Measurements from ENCODE around the gene PRR12.

PRR12 gene

DNA sequence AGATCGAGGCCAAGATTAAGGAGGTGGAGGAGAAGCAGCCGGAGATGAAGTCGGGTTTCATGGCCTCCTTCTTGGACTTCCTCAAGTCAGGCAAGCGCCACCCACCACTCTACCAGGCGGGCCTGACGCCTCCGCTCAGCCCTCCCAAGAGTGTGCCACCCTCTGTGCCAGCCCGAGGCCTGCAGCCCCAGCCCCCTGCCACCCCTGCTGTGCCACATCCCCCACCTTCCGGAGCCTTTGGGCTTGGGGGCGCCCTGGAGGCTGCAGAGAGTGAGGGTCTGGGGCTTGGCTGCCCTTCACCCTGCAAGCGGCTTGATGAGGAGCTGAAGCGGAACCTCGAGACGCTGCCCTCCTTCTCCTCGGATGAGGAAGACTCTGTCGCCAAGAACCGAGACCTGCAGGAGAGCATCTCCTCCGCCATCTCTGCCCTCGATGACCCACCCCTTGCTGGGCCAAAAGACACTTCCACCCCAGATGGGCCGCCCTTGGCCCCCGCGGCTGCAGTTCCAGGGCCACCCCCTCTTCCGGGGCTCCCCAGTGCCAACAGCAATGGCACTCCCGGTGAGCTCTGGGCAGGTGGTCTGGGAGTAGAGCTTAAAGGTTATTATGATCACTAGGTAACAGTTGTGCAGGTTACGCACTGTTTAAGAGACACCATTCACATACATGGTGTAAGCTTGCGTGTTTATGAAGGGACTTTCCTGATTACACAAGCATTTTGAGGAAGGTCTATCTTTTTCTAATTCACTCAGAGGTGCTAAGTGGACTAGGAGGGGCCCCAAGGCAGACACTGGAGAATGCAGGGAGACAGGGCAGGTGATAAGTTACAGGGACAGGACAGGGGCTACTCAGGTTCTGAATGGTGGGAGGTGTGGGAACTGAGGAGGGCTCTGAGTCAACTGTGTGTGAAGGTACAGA lies 8.7 kb downstream of the PRR12 start:
- Histone ChIP-seq H3K4me1 (no peaks in the 10 kb centered on the region), H3K4me3 (ENCODE audit: low read depth, low read length) (no peak overlapping the region), H3K27ac (no peak overlapping the region), H3K9ac (no peak overlapping the region), H3K4me2 (ENCODE audit: low read length) (no peak overlapping the region), H3K27me3 (ENCODE audit: control insufficient read depth, insufficient read depth, low read length) (no peaks in the 10 kb centered on the region), H3K36me3 (ENCODE audit: control insufficient read depth, insufficient read depth, low read length) (no peaks in the 10 kb centered on the region), H3K79me2 (peaks cover 51% of the 10 kb centered on the region), H2AFZ (no peak overlapping the region), H3K9me3 (ENCODE audit: control insufficient read depth, low read length) (no peaks in the 10 kb centered on the region)
- TF ChIP-seq, protein P1, sequence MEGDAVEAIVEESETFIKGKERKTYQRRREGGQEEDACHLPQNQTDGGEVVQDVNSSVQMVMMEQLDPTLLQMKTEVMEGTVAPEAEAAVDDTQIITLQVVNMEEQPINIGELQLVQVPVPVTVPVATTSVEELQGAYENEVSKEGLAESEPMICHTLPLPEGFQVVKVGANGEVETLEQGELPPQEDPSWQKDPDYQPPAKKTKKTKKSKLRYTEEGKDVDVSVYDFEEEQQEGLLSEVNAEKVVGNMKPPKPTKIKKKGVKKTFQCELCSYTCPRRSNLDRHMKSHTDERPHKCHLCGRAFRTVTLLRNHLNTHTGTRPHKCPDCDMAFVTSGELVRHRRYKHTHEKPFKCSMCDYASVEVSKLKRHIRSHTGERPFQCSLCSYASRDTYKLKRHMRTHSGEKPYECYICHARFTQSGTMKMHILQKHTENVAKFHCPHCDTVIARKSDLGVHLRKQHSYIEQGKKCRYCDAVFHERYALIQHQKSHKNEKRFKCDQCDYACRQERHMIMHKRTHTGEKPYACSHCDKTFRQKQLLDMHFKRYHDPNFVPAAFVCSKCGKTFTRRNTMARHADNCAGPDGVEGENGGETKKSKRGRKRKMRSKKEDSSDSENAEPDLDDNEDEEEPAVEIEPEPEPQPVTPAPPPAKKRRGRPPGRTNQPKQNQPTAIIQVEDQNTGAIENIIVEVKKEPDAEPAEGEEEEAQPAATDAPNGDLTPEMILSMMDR (IDR thresholded peaks at IDR 0.05), result no peak

DNA sequence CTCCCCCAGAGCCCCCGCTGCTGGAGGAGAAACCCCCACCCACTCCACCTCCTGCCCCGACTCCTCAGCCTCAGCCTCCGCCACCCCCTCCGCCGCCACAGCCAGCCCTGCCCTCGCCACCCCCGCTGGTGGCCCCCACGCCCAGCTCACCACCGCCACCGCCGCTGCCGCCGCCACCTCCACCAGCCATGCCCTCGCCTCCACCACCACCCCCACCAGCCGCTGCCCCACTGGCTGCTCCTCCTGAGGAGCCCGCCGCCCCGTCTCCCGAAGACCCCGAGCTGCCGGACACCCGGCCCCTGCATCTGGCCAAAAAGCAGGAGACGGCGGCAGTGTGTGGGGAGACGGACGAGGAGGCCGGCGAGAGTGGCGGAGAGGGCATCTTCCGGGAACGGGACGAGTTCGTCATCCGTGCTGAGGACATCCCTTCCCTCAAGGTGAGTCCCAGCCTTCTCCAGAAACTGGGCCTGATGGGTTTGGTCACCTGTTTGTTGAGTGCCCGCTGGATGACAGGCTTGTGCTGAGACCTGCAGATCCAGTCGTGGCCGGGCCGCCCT lies 10.6 kb downstream of the PRR12 start:
- Histone ChIP-seq H2AFZ (no peak overlapping the region), H3K27me3 (ENCODE audit: control insufficient read depth, insufficient read depth, low read length) (no peaks in the 10 kb centered on the region), H3K9me3 (ENCODE audit: control insufficient read depth, low read length) (no peaks in the 10 kb centered on the region), H3K27ac (no peak overlapping the region), H3K4me3 (ENCODE audit: low read depth, low read length) (no peak overlapping the region), H3K79me2 (peaks cover 57% of the 10 kb centered on the region), H3K9ac (no peak overlapping the region), H3K4me1 (no peaks in the 10 kb centered on the region), H3K36me3 (ENCODE audit: control insufficient read depth, insufficient read depth, low read length) (no peaks in the 10 kb centered on the region), H3K4me2 (ENCODE audit: low read length) (no peak overlapping the region)
- TF ChIP-seq, protein P1 (IDR thresholded peaks at IDR 0.05), result no peak

DNA sequence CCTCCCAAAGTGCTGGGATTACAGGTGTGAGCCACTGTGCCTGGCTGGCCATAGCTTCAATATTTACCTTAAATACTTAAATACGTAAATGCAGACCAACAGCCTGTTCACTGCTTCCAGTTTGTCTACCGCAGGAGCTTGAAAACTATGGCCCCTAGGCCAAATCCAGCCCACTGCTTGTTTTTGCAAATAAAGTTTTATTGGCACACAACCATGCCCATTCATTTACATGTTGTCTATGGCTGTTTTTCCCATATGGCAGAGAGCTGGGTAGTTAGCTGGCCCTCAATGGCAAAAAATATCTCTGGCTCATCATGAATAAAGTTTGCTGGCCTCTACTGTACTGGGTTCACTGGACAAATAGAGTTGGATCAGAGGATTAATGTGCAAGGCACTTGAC lies 11.8 kb downstream of the PRR12 start:
- H3K9me3 ChIP-seq (ENCODE audit: control insufficient read depth, low read length), result no peaks in the 10 kb centered on the region
- no peak overlapping the region for H2AFZ ChIP-seq
- H3K79me2 ChIP-seq, result peaks cover 69% of the 10 kb centered on the region
- no peaks in the 10 kb centered on the region for H3K4me1 ChIP-seq
- H3K36me3 ChIP-seq (ENCODE audit: control insufficient read depth, insufficient read depth, low read length), result no peaks in the 10 kb centered on the region
- TF ChIP-seq, protein P1 (IDR thresholded peaks at IDR 0.05), result no peak
- H3K27me3 ChIP-seq (ENCODE audit: control insufficient read depth, insufficient read depth, low read length), result no peaks in the 10 kb centered on the region
- no peak overlapping the region for H3K9ac ChIP-seq
- no peak overlapping the region for H3K4me3 ChIP-seq (ENCODE audit: low read depth, low read length)
- H3K4me2 ChIP-seq (ENCODE audit: low read length), result no peak overlapping the region
- no peak overlapping the region for H3K27ac ChIP-seq

DNA sequence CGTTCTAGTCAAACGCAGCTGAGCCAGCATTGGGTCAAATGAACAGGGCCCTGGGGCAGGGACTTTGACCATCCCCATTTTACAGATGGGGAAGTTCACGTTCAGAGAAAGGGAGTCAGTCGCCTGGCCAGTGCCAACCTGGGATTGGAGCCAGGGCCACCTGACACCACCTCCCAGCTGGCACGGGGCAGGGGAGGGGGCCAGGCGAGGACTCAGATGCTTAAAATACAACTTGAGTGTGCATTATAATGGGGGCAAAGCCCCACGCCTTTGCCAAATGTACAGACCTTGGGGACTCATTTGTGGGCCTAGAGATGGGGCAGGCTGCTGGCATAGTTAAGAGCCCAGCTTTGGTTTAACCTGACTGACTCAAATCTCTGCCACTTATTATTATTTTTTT lies 14.6 kb downstream of the PRR12 start:
- Histone ChIP-seq H2AFZ (no peak overlapping the region), H3K27me3 (ENCODE audit: control insufficient read depth, insufficient read depth, low read length) (no peaks in the 10 kb centered on the region), H3K4me2 (ENCODE audit: low read length) (no peak overlapping the region), H3K4me1 (no peaks in the 10 kb centered on the region), H3K4me3 (ENCODE audit: low read depth, low read length) (no peak overlapping the region), H3K36me3 (ENCODE audit: control insufficient read depth, insufficient read depth, low read length) (no peaks in the 10 kb centered on the region), H3K9me3 (ENCODE audit: control insufficient read depth, low read length) (no peaks in the 10 kb centered on the region), H3K9ac (no peak overlapping the region), H3K79me2 (peaks cover 79% of the 10 kb centered on the region), H3K27ac (no peak overlapping the region)
- TF ChIP-seq, protein P1 (IDR thresholded peaks at IDR 0.05), result no peak

Data from parathyroid adenoma (tissue), 2 donors.